Endothelial cell of umbilical vein (primary cell): ENCODE measurements around the gene HTR3B. TPM values are rescaled to one million over a fixed set of nuclear protein-coding genes. Genes with fewer than 3 reads are reported as not detected.

ENCODE experiments used
- BruUV-seq: library from RNA; stranded (reverse); fragments of 400-500 nt; replicated peaks from 2 replicates; lab custom pipeline; 2021; lab: Mats Ljungman, UMichigan
- CTCF ChIA-PET: fragments of 300-600, 350-600 bp; sonication (Branson Sonifier 250); formaldehyde crosslinking; loops from one replicate; lab custom pipeline; 2021; ENCODE audit warnings: antibody characterized with exemption, inconsistent platforms; lab: Charles Lee
- POLR2A ChIA-PET: fragments of 300-600, 350-600 bp; sonication (Branson Sonifier 250); formaldehyde crosslinking; loops from one replicate; lab custom pipeline; 2021; ENCODE audit warnings: antibody characterized with exemption, inconsistent platforms; lab: Charles Lee
- DNase-seq: peaks from one replicate; pipeline ENCODE4 v3.0.0-alpha.2; 2011; ENCODE audit warnings: low read depth, low spot score
- FAIRE-seq: peaks from 2 replicates; lab custom pipeline; 2011; peaks lifted over from hg19 to GRCh38; lab: Jason Lieb, UNC
- H2AFZ ChIP-seq: 2 replicates; pipeline ENCODE4 v1.6.0; 2012; ENCODE audit warnings: low read depth, low read length, control low read depth, inconsistent platforms
- H3K27ac ChIP-seq: 2 replicates; pipeline ENCODE4 v1.5.1; 2011; ENCODE audit warnings: low read depth, mild to moderate bottlenecking, control low read depth, low read length, moderate library complexity; ENCODE audit not compliant: insufficient read depth
- H3K27me3 ChIP-seq, 2 experiments: 2 replicates each; pipeline versions ENCODE4 v1.6.0 to v1.6.1; 2011; ENCODE audit warnings: low read length in 2 of 2, mixed read lengths in 1 of 2; ENCODE audit not compliant: control insufficient read depth in 2 of 2, insufficient read depth in 2 of 2
- H3K36me3 ChIP-seq, 2 experiments: 2 replicates in 1 of 2; 3 replicates in 1 of 2; pipeline ENCODE4 v1.5.1; 2011; ENCODE audit warnings: low read length in 2 of 2, mild to moderate bottlenecking in 1 of 2, moderate library complexity in 1 of 2; ENCODE audit not compliant: control insufficient read depth in 2 of 2, insufficient read depth in 2 of 2; ENCODE audit errors: extremely low read depth in 1 of 2
- H3K4me1 ChIP-seq: 3 replicates; pipeline ENCODE4 v1.5.1; 2011; ENCODE audit warnings: mild to moderate bottlenecking, low read length; ENCODE audit not compliant: control insufficient read depth, insufficient read depth; ENCODE audit errors: extremely low read depth
- H3K4me2 ChIP-seq: 2 replicates; pipeline ENCODE4 v1.6.1; 2011; ENCODE audit warnings: low read length, control low read depth, mixed read lengths; ENCODE audit not compliant: insufficient read depth
- H3K4me3 ChIP-seq, 3 experiments: fragments of 200-600 bp in 1 of 3; sonication (generic), shearing (Covaris generic) in 1 of 3; replicated peaks in 1 of 3; 2 replicates each; pipeline ENCODE4 v1.5.1; 2011 to 2016; ENCODE audit warnings: control low read depth in 3 of 3, low read length in 3 of 3, mild to moderate bottlenecking in 2 of 3, inconsistent platforms in 1 of 3, low read depth in 1 of 3, moderate library complexity in 1 of 3; ENCODE audit not compliant: insufficient read depth in 1 of 3
- H3K79me2 ChIP-seq: 2 replicates; pipeline ENCODE4 v1.6.0; 2012; ENCODE audit warnings: low read length, inconsistent platforms; ENCODE audit not compliant: control insufficient read depth, insufficient read depth
- H3K9ac ChIP-seq: replicated peaks from 2 replicates; pipeline ENCODE3; 2011; ENCODE audit warnings: low read length, control low read depth; ENCODE audit not compliant: insufficient read depth; ENCODE audit errors: extremely low read depth
- H3K9me1 ChIP-seq: replicated peaks from 3 replicates; pipeline ENCODE4 v1.6.0; 2011; ENCODE audit warnings: mild to moderate bottlenecking, low read length; ENCODE audit not compliant: control insufficient read depth, insufficient read depth; ENCODE audit errors: extremely low read depth
- H3K9me3 ChIP-seq: replicated peaks from 2 replicates; pipeline ENCODE4 v1.5.1; 2012; ENCODE audit warnings: low read length, inconsistent platforms; ENCODE audit not compliant: control insufficient read depth, insufficient read depth
- H4K20me1 ChIP-seq: replicated peaks from 2 replicates; pipeline ENCODE3; 2011; ENCODE audit warnings: mild to moderate bottlenecking, low read length; ENCODE audit not compliant: control insufficient read depth, insufficient read depth; ENCODE audit errors: extremely low read depth
- EZH2 ChIP-seq: IDR thresholded peaks from 2 replicates; pipeline ENCODE4 v1.6.1; 2012; ENCODE audit warnings: borderline replicate concordance, low read depth, mild to moderate bottlenecking, moderate library complexity, low read length, inconsistent platforms; ENCODE audit not compliant: severe bottlenecking
- FOS ChIP-seq: IDR thresholded peaks from 2 replicates; pipeline ENCODE4 v1.6.1; 2011; ENCODE audit warnings: mild to moderate bottlenecking, low read length, moderate library complexity, borderline replicate concordance; ENCODE audit not compliant: insufficient read depth
- GATA2 ChIP-seq: IDR thresholded peaks from 2 replicates; pipeline ENCODE4 v1.7.0; 2011; ENCODE audit warnings: low read depth, mild to moderate bottlenecking, moderate library complexity, mixed read lengths, low read length; ENCODE audit not compliant: insufficient read length, insufficient read depth
- JUN ChIP-seq: IDR thresholded peaks from 2 replicates; pipeline ENCODE4 v1.6.1; 2011; ENCODE audit warnings: borderline replicate concordance, low read depth; ENCODE audit not compliant: insufficient read length, insufficient read depth
- MYC ChIP-seq: IDR thresholded peaks from one replicate; pipeline ENCODE4 v1.6.1; 2011; ENCODE audit warnings: mild to moderate bottlenecking, low read depth, low read length
- POLR2A ChIP-seq: IDR thresholded peaks from 2 replicates; pipeline ENCODE4 v1.6.1; 2012; ENCODE audit warnings: low read depth, mild to moderate bottlenecking, control low read depth, low read length
- POLR2AphosphoS5 ChIP-seq: IDR thresholded peaks from 2 replicates; pipeline ENCODE4 v1.6.1; 2012; ENCODE audit warnings: low read depth, mild to moderate bottlenecking, control low read depth, low read length, moderate library complexity; ENCODE audit not compliant: insufficient read depth
- dilution Hi-C: fragments of 300-500 bp; cut with MboI; formaldehyde crosslinking; loops from one replicate; pipeline ENCODE4 v1.15.0; 2019; ENCODE audit warnings: low sequenced_read_pairs; ENCODE audit not compliant: extremely low pct_ligation_motif_present
- intact Hi-C: fragments of 100-400 bp; cut with micrococcal nuclease; formaldehyde crosslinking; loops from one replicate; pipeline ENCODE4 v1.10.0; 2022
- polyA plus RNA-seq, 4 experiments: library from polyadenylated mRNA; depleted of rRNA in 3 of 4; stranded (reverse) in 3 of 4; unstranded in 1 of 4; fragments of >200 nt; gene quantifications; 2 replicates each; pipeline versions ENCODE4 v1.2.1 to v1.2.3, GENCODE V29; 2011 to 2012; ENCODE audit warnings: missing spikeins in 1 of 4
- total RNA-seq: library from RNA; stranded (reverse); gene quantifications from 2 replicates; pipeline ENCODE4 v1.2.3, GENCODE V29; 2021
- TF ChIP-seq, protein P1 (sequence below), 2 donors: IDR thresholded peaks; 1 replicate in 1 of 2; 2 replicates in 1 of 2; pipeline ENCODE4 v1.5.1; 2011; ENCODE audit warnings: low read length in 2 of 2, mild to moderate bottlenecking in 2 of 2, moderate library complexity in 2 of 2, control low read depth in 1 of 2, inconsistent platforms in 1 of 2, low read depth in 1 of 2; ENCODE audit not compliant: insufficient read depth in 1 of 2; ENCODE audit errors: extremely low read depth in 1 of 2
- TF ChIP-seq, protein P2 (sequence below): IDR thresholded peaks from 2 replicates; pipeline ENCODE4 v1.6.1; 2011; ENCODE audit not compliant: insufficient read depth, insufficient read length

The HTR3B gene
- total and polyA plus RNA-seq, 2 donors (not counting 3 experiments of a cell fraction or from before 2014, with no cell fraction given), result not detected

DNA sequence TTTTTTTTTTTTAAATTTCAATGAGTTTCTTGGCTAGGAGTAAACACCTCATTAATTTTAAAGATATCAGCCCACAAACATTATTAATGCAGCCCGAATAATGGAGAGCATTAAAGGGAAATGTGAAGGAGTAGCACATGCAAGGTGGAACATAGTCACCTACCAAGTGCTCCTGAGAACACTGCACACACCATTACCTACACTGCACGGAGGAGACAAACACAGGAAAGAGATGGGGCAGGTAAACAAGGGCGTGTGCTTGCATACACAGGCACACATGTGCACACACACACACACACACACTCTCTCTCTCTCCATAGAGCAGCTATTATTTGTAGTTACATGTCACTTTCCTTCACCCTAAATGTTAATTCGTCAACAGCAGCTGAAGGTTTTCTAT is 30.2 kb downstream of the HTR3B start:
- BruUV-seq, result no TSS peak
- no peak for TF ChIP-seq MYC
- TF ChIP-seq POLR2A, result no peak
- no peak for TF ChIP-seq GATA2
- TF ChIP-seq, protein P1, sequence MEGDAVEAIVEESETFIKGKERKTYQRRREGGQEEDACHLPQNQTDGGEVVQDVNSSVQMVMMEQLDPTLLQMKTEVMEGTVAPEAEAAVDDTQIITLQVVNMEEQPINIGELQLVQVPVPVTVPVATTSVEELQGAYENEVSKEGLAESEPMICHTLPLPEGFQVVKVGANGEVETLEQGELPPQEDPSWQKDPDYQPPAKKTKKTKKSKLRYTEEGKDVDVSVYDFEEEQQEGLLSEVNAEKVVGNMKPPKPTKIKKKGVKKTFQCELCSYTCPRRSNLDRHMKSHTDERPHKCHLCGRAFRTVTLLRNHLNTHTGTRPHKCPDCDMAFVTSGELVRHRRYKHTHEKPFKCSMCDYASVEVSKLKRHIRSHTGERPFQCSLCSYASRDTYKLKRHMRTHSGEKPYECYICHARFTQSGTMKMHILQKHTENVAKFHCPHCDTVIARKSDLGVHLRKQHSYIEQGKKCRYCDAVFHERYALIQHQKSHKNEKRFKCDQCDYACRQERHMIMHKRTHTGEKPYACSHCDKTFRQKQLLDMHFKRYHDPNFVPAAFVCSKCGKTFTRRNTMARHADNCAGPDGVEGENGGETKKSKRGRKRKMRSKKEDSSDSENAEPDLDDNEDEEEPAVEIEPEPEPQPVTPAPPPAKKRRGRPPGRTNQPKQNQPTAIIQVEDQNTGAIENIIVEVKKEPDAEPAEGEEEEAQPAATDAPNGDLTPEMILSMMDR (IDR thresholded peaks at IDR 0.05; ENCODE audit: extremely low read depth in 1 of 2, insufficient read depth in 1 of 2, low read depth in 1 of 2, low read length in 2 of 2), result no peak
- TF ChIP-seq JUN, result no peak
- TF ChIP-seq FOS, result no peak
- no peak for TF ChIP-seq EZH2
- TF ChIP-seq, protein P2, sequence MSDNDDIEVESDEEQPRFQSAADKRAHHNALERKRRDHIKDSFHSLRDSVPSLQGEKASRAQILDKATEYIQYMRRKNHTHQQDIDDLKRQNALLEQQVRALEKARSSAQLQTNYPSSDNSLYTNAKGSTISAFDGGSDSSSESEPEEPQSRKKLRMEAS, result no peak
- no peak for TF ChIP-seq POLR2AphosphoS5
- no peaks in the 10 kb centered on the region for H3K9me1 ChIP-seq
- DNase-seq, result no peak
- no peak overlapping the region for H2AFZ ChIP-seq
- no peak for FAIRE-seq
- H3K27ac ChIP-seq, result no peak overlapping the region
- POLR2A ChIA-PET, result no interaction called here
- no peak overlapping the region for H3K4me2 ChIP-seq
- H3K27me3 ChIP-seq, result no peaks in the 10 kb centered on the region
- H3K36me3 ChIP-seq, result no peaks in the 10 kb centered on the region
- no peaks in the 10 kb centered on the region for H3K79me2 ChIP-seq
- CTCF ChIA-PET, result no interaction called here
- no peaks in the 10 kb centered on the region for H4K20me1 ChIP-seq
- intact Hi-C loops (no loop called here), dilution Hi-C loops (no loop called here)
- H3K9ac ChIP-seq, result no peak overlapping the region
- H3K4me3 ChIP-seq, result no peak overlapping the region
- no peaks in the 10 kb centered on the region for H3K4me1 ChIP-seq
- H3K9me3 ChIP-seq, result no peaks in the 10 kb centered on the region
